A673 (cell line): Measurements from ENCODE around the gene CNTRL.

Source experiments
- CTCF ChIP-seq: fragments of 300-800, 200-600 bp; sonication (generic); conservative IDR thresholded peaks from 2 replicates; pipeline ENCODE4 v1.5.1; 2017; ENCODE audit warnings: low read depth, mild to moderate bottlenecking, antibody characterized with exemption, low read length, moderate library complexity, mixed read lengths
- EZH2 ChIP-seq: fragments of 200-600 bp; sonication (generic); IDR thresholded peaks from 2 replicates; pipeline ENCODE4 v1.6.1; 2017; ENCODE audit warnings: borderline replicate concordance, low read depth, mild to moderate bottlenecking, mixed read lengths, antibody characterized with exemption, low read length; ENCODE audit not compliant: poor library complexity, severe bottlenecking

- no peak for TF ChIP-seq CTCF
- TF ChIP-seq EZH2, result no peak
Measured at GRCh38 chr9:121107029-121107428, 32.3 kb downstream of the CNTRL start.
